SK-N-SH treated with all-trans-retinoic acid at 6 μM for 48 hours (cell line): Measurements from ENCODE around the gene EXOSC1.
"Not testable (repeated sequence)": the region's sequence is repeated elsewhere in the genome, so short reads cannot be mapped to it uniquely, and the experiment has no call there.

Source experiments
- ATAC-seq: fragments of 200-7000 bp; cut with Tn5 transposase; 3 replicates; pipeline ENCODE4 v1.9.1; 2020; ENCODE audit warnings: mild to moderate bottlenecking, moderate library complexity
- ARNTL ChIP-seq: fragments of 450-650 bp; formaldehyde crosslinking; IDR thresholded peaks from 2 replicates; pipeline ENCODE4 v1.5.0; 2020; ENCODE audit warnings: low read depth, mild to moderate bottlenecking, moderate library complexity, borderline replicate concordance
- BACH2 ChIP-seq: fragments of 250-450 bp; sonication (Bioruptor Pico); IDR thresholded peaks from 2 replicates; pipeline ENCODE4 v1.9.0; 2021; ENCODE audit warnings: mild to moderate bottlenecking, borderline replicate concordance
- CSDC2 ChIP-seq: fragments of 250-450 bp; sonication (Bioruptor Pico); IDR thresholded peaks from 2 replicates; pipeline ENCODE4 v1.5.0; 2020; ENCODE audit warnings: mild to moderate bottlenecking, moderate library complexity
- CSRNP3 ChIP-seq: fragments of 250-450 bp; sonication (Bioruptor Pico); IDR thresholded peaks from 2 replicates; pipeline ENCODE4 v1.5.1; 2021; ENCODE audit warnings: mild to moderate bottlenecking, moderate library complexity
- ESRRG ChIP-seq: fragments of 250-450 bp; sonication (Bioruptor Pico); IDR thresholded peaks from 2 replicates; pipeline ENCODE4 v1.6.1; 2021; ENCODE audit warnings: mild to moderate bottlenecking
- GLIS3 ChIP-seq: fragments of 250-450 bp; sonication (Bioruptor Pico); IDR thresholded peaks from 2 replicates; pipeline ENCODE4 v1.5.0; 2020; ENCODE audit warnings: mild to moderate bottlenecking, moderate library complexity
- ISL1 ChIP-seq: fragments of 250-450 bp; sonication (Bioruptor Pico); IDR thresholded peaks from 2 replicates; pipeline ENCODE4 v2.1.2; 2022; ENCODE audit warnings: mild to moderate bottlenecking, moderate library complexity
- OSR1 ChIP-seq: fragments of 250-450 bp; sonication (Bioruptor Pico); IDR thresholded peaks from 2 replicates; pipeline ENCODE4 v1.8.0; 2022; ENCODE audit warnings: moderate library complexity, mild to moderate bottlenecking, inconsistent platforms
- POU6F1 ChIP-seq: fragments of 250-450 bp; sonication (Bioruptor Pico); IDR thresholded peaks from 2 replicates; pipeline ENCODE4 v1.8.0; 2021; ENCODE audit warnings: low read depth, mild to moderate bottlenecking, moderate library complexity, borderline replicate concordance
- PPARA ChIP-seq: fragments of 250-450 bp; sonication (Bioruptor Pico); IDR thresholded peaks from 2 replicates; pipeline ENCODE4 v1.5.0; 2020; ENCODE audit warnings: mild to moderate bottlenecking, borderline replicate concordance
- RARB ChIP-seq: fragments of 250-450 bp; sonication (Bioruptor Pico); IDR thresholded peaks from 2 replicates; pipeline ENCODE4 v1.8.0; 2021; ENCODE audit warnings: mild to moderate bottlenecking, moderate library complexity
- SNAI2 ChIP-seq: fragments of 250-450 bp; sonication (Bioruptor Pico); IDR thresholded peaks from 2 replicates; pipeline ENCODE4 v1.5.0; 2020; ENCODE audit warnings: mild to moderate bottlenecking, moderate library complexity
- TCF4 ChIP-seq: fragments of 250-450 bp; sonication (Bioruptor Pico); IDR thresholded peaks from 2 replicates; pipeline ENCODE4 v1.8.0; 2021; ENCODE audit warnings: mild to moderate bottlenecking, moderate library complexity, borderline replicate concordance
- TOX ChIP-seq: fragments of 250-450 bp; sonication (Bioruptor Pico); IDR thresholded peaks from 2 replicates; pipeline ENCODE4 v1.8.0; 2021; ENCODE audit warnings: mild to moderate bottlenecking, moderate library complexity, borderline replicate concordance
- ZC3H10 ChIP-seq: fragments of 250-450 bp; sonication (Bioruptor Pico); IDR thresholded peaks from 2 replicates; pipeline ENCODE4 v1.5.1; 2021; ENCODE audit warnings: mild to moderate bottlenecking, moderate library complexity
- ZFP3 ChIP-seq: fragments of 250-450 bp; sonication (Bioruptor Pico); IDR thresholded peaks from 2 replicates; pipeline ENCODE4 v1.5.0; 2020; ENCODE audit warnings: mild to moderate bottlenecking, moderate library complexity
- ZFP30 ChIP-seq: fragments of 450-650 bp; formaldehyde crosslinking; IDR thresholded peaks from 2 replicates; pipeline ENCODE4 v1.5.0; 2022; ENCODE audit warnings: mild to moderate bottlenecking, moderate library complexity
- ZNF565 ChIP-seq: fragments of 450-650 bp; formaldehyde crosslinking; conservative IDR thresholded peaks from 2 replicates; pipeline ENCODE4 v1.5.0; 2020; ENCODE audit warnings: low read depth, mild to moderate bottlenecking, moderate library complexity
- ZNF70 ChIP-seq: fragments of 450-650 bp; formaldehyde crosslinking; IDR thresholded peaks from 2 replicates; pipeline ENCODE4 v1.5.0; 2020; ENCODE audit warnings: mild to moderate bottlenecking, moderate library complexity
- ZNF8 ChIP-seq: fragments of 450-650 bp; formaldehyde crosslinking; IDR thresholded peaks from 2 replicates; pipeline ENCODE4 v1.5.0; 2020; ENCODE audit warnings: mild to moderate bottlenecking, moderate library complexity
- TF ChIP-seq, protein P1 (sequence below): fragments of 250-450 bp; sonication (Bioruptor Pico); IDR thresholded peaks from 2 replicates; pipeline ENCODE4 v1.5.0; 2020; ENCODE audit warnings: mild to moderate bottlenecking, moderate library complexity

The EXOSC1 gene

DNA sequence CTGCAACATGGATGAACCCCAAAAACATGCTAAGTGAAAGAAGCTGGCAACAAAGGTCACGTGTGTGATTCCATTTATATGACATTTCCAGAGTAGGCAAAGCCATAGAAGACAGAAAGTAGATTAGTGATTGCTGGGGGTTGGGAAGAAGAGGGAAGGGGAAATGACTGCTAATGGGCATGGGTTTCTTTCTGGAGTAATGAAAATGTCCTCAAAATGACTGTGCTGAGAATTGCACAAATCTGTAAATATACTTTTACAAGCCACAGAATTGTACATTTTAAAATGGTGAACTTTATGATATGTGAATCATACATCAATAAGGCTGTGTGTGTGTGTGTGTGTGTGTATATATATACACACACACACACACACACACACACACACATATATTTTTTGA, 36.6 kb upstream of the EXOSC1 start:
- no peak for TF ChIP-seq CSDC2 (CRISPR knock-in tag)
- no peak for TF ChIP-seq ARNTL (CRISPR knock-in tag)
- no peak for TF ChIP-seq PPARA (CRISPR knock-in tag)
- TF ChIP-seq ZFP3 (CRISPR knock-in tag) = no peak
- TF ChIP-seq BACH2 (CRISPR knock-in tag) = no peak
- TF ChIP-seq TCF4 (CRISPR knock-in tag) = no peak
- no peak for TF ChIP-seq ISL1 (CRISPR knock-in tag)
- no peak for ATAC-seq

- no peak for TF ChIP-seq ZNF565 (CRISPR knock-in tag)
- TF ChIP-seq RARB = no peak
- TF ChIP-seq ZC3H10 = no peak
- no peak for TF ChIP-seq TCF4 (CRISPR knock-in tag)
- no peak for TF ChIP-seq ZFP30 (CRISPR knock-in tag)
- TF ChIP-seq POU6F1 (CRISPR knock-in tag) = no peak
- TF ChIP-seq, protein P1, sequence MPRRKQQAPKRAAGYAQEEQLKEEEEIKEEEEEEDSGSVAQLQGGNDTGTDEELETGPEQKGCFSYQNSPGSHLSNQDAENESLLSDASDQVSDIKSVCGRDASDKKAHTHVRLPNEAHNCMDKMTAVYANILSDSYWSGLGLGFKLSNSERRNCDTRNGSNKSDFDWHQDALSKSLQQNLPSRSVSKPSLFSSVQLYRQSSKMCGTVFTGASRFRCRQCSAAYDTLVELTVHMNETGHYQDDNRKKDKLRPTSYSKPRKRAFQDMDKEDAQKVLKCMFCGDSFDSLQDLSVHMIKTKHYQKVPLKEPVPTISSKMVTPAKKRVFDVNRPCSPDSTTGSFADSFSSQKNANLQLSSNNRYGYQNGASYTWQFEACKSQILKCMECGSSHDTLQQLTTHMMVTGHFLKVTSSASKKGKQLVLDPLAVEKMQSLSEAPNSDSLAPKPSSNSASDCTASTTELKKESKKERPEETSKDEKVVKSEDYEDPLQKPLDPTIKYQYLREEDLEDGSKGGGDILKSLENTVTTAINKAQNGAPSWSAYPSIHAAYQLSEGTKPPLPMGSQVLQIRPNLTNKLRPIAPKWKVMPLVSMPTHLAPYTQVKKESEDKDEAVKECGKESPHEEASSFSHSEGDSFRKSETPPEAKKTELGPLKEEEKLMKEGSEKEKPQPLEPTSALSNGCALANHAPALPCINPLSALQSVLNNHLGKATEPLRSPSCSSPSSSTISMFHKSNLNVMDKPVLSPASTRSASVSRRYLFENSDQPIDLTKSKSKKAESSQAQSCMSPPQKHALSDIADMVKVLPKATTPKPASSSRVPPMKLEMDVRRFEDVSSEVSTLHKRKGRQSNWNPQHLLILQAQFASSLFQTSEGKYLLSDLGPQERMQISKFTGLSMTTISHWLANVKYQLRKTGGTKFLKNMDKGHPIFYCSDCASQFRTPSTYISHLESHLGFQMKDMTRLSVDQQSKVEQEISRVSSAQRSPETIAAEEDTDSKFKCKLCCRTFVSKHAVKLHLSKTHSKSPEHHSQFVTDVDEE (CRISPR knock-in tag) = no peak
- no peak for TF ChIP-seq OSR1
- no peak for TF ChIP-seq ZNF70 (CRISPR knock-in tag)
- no peak for TF ChIP-seq TOX (CRISPR knock-in tag)
- no peak for TF ChIP-seq SNAI2 (CRISPR knock-in tag)
- no peak for TF ChIP-seq ZNF8 (CRISPR knock-in tag)
- no peak for TF ChIP-seq ARNTL (CRISPR knock-in tag)
- TF ChIP-seq ESRRG (CRISPR knock-in tag) = no peak
- ATAC-seq = no peak
These were observed 35.3 kb upstream of the EXOSC1 start for GRCh38 chr10:97481071-97481470.

DNA sequence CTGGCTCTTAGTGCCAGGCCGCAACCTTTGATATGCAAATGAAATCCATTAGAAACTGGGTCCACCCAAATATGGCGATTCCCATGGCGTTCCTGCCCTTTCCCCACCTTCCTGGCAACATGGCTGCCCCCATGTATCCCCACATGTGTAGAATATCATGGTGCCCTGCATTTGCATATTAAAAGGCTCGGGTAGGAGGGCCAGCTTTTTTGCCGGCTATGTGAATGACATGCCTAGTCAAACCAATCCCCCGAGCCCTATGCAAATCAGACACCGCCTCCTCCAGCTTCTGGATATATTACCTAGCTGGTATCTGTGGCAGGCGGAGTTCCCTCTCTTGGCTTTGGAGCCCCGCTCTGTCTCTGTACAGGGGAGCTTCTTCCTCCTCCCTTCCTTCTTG, 34.1 kb upstream of the EXOSC1 start:
- no peak for ATAC-seq
- no peak for TF ChIP-seq ARNTL (CRISPR knock-in tag)
- no peak for TF ChIP-seq ESRRG (CRISPR knock-in tag)
- no peak for TF ChIP-seq GLIS3 (CRISPR knock-in tag)
- no peak for TF ChIP-seq POU6F1 (CRISPR knock-in tag)
- TF ChIP-seq ZNF8 (CRISPR knock-in tag) = no peak
- TF ChIP-seq ZFP30 (CRISPR knock-in tag) = no peak
- TF ChIP-seq, protein P1 (CRISPR knock-in tag) = no peak
- TF ChIP-seq CSRNP3 (CRISPR knock-in tag) = no peak
- TF ChIP-seq, all 23 proteins: peak for 0

- not testable (repeated sequence) for ATAC-seq
These were observed 33.6 kb upstream of the EXOSC1 start for GRCh38 chr10:97479410-97479809.
